HG03565 (cell line): ENCODE measurements around the gene CKM.

Experiments used
- ATAC-seq: cut with Tn5 transposase; IDR thresholded peaks from one replicate; pipeline ENCODE4 v1.9.1; 2021; ENCODE audit warnings: mild to moderate bottlenecking, moderate library complexity; ENCODE audit not compliant: unreplicated experiment

CKM gene

DNA sequence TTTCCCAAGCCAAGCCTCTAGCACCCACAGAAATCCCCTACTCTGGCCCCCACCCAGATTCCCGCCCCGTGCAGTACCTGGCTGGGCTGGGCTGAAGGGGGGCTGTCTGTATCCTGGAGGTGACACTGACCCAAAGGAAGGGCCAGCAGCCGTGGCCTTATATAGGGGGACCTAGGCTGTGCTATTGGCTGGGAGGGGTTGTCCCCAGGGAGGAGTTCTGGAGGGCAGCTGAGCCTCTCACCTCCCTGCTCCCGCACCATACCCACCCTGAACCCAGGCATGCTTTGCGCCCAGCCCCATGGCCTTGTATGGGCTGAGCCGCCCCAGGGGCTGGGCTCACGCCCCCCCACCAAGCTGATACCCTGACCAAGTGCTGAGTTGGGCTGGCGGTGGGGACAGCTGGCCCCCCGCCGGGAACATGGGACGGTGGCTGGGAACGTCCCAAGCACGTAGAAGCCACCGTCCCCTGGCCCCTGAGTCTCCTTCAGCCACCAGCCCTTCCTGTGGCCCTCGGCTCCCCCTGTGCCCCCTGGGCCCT, at the start of gene CKM:
TSS of gene CKM (minus strand) at position 132 of the 538 bp plus-strand sequence. CDS start 3,162 bp downstream, outside the sequence.
- ATAC-seq, result no peak

DNA sequence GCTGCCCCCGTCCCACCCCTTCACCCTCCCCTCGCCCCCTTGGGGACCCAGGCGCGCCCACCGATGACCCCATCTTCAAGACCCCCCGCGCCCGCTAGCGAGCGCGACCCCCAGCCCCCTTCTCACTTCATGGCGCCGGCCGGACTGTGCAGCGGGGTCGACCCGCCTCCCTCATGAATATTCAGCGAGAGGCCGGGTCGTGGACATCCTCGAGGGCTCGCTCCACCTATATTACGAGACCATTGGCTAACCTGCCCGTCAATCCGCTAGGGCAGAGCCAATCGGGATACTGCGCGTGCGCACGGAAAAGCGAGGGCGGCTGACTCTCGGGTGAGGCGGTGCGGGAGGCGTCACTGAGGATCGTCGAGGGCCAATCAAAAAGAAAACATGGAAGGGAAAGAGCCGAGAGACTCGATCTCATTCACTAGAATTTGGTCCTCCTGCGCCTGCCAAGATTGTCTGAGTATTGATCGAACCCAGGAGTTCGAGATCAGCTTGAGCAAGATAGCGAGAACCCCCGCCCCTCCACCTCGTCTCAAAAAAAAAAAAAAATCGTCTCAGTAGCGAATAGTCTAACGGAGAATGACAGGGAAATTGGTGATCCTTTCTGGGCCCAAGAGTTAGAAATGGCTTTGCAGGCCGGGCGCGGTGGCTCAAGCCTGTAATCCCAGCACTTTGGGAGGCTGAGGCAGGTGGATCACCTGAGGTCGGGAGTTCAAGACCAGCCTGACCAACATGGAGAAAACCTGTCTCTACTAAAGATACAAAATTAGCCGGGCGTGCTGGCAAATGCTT, 47.9 kb upstream of the CKM start, which contains the start of gene ERCC2:
TSS of gene ERCC2 (minus strand) at position 164 of the 795 bp plus-strand sequence. CDS start at position 131, 33 bp downstream.
- peak; percentile 97 for ATAC-seq

- ATAC-seq, result no peak
These were observed 46.2 kb upstream of the CKM start for GRCh38 chr19:45368737-45369340.

DNA sequence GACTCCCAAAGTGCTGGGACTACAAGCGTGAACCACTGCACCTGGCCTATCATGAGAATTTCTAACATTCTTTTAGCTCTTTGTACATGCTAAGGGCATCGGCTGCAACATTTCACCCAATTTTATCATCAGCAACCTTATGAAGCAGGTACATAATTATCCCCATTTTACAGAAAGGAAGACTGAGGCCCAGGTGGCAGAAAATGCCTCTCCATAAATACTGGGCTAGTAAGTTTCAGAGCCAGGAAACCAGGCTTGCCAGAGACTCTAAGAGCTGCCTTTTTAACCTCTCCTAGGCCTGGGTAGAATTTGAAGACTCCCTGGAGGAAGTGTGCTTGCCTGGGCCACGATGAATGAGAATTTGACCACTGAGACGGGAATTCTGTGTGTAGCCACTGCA, 45.5 kb upstream of the CKM start:
- ATAC-seq, result no peak

GRCh38 chr19:45364696-45365095, 42.0 kb upstream of the CKM start:
- ATAC-seq, result no peak

DNA sequence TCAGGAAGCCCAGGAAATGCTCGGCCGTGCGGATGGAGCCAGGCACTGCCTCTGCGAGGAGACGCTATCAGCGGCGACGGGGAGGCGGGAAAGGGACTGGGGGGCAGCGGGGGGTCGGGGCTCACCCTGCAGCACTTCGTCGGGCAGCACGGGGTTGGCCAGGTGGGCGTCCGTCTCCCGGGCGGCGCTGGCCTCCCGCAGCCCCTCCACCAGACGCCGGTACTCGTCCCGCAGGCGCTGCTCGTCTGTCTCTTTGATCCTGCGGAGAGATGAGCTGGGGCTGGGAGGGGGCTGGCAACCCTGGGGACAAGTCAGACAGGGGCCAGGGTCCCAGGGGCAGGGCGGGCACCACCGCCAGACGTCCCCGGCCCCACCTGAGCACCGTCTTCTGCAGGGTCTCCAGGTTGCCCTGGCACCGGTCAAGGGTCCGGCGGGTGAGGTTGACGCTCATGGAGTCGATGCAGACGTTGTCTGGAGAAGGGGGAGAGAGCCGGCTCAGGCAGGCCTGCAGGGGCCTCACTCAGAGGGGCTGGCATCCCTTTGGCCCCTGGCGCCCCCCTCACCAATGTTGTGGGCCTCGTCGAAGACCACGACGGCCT, 41.3 kb upstream of the CKM start:
- no peak for ATAC-seq

GRCh38 chr19:45362291-45362690, 39.6 kb upstream of the CKM start:
- ATAC-seq, result no peak

DNA sequence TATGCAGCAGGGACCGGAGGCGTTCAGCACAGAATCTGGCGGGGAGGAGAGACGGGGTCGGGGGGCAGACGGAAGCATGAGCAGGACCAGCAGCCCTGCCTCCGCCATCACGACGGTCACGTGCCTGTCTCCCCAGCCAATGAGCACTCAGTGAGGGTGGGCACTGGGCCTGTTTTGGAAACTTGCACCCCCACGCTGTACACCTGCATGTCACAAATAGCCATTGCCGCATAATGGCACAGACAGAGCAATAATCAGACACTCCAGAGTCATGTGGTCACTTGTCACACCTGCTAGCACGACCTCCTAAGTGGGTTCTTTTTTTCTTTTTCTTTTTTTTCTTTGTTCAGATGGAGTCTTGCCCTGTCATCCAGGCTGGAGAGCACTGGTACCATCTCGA, 38.9 kb upstream of the CKM start:
- no peak for ATAC-seq

GRCh38 chr19:45358213-45358792, 35.6 kb upstream of the CKM start:
- ATAC-seq, result no peak

DNA sequence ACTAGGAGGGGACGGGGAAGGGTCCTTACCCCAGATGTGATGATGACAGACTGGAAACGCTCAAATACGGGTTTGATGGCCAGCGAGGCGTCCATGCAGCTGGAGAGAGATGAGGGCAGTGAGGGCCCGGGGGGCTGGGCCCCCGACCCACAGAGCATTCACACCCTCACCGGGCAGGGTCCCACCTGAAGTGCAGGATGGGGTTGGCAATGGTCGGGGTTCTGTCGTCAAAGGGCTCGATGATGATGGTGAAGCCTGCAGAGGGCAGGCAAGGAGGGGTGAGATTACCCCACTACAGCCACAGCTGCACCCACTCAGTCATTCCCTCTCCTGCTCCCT, 34.7 kb upstream of the CKM start:
- no peak for ATAC-seq

DNA sequence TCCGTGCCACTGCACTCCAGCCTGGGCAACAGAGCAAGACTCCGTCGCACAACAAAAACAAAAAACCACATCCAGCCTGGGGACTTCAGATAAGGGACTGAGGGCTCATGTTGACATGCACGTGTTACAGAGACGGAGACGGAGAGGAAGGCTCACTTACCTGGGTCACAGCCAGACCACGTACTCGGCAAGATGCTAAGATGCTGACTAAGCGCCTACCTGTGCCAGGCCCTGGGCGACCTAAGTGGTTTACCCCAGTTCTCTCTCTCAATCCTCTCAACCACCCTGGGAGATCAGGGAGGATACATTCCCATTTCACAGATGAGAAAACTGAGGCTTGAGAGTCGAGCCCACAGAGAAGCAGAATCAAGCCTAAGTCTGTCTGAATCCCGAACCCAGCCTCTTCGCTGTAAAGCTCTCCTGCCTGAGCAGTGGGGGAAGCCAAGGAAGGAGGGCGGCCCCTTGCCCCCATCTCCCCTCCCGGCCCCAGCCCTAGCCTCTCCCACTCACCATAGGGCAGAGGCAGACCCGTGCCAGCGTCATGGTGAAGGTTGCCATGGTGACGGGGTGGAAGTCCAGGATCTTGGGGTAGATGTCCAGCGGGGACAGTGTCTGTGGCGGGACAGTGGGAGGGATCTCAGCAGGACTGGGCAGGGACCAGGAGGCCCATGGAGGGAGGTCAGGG, 34.2 kb upstream of the CKM start:
- ATAC-seq, result no peak

DNA sequence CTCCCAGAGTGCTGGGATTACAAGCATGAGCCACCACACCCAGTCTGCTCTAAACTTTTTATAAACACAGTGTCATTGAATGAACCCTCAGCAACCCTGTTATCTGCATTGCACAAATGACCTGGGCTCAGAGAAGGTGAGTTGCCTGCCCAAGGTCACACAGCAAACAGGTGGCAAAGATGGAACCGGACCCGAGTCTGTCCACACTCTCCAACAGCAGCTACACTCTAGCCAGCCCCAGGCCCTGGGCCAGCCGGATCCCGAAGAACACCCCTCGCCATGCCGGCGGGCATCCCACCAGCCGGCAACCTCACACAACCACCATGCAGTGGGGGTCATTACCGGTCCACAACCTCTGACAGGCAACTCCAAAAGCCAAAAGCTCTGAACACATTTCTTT, 33.2 kb upstream of the CKM start:
- ATAC-seq, result no peak

DNA sequence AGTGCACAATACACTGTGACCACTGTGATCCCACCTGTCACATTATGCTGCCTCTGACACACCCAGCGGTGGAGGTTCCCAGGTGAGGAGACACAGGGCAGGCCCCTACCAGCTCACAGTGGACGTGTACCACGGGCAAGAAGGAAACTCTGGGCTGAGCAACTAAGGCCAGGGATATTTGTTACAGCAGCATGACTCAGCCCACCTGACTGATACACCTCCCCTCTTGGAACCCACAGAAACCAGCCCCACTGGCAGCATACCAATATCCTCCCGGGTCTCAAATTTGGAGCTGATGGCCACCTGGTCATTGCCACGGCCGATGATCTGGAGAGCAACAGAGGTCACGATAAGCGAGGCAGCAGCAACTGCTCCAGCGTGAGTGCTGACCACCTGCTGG, 32.7 kb upstream of the CKM start:
- ATAC-seq, result no peak

DNA sequence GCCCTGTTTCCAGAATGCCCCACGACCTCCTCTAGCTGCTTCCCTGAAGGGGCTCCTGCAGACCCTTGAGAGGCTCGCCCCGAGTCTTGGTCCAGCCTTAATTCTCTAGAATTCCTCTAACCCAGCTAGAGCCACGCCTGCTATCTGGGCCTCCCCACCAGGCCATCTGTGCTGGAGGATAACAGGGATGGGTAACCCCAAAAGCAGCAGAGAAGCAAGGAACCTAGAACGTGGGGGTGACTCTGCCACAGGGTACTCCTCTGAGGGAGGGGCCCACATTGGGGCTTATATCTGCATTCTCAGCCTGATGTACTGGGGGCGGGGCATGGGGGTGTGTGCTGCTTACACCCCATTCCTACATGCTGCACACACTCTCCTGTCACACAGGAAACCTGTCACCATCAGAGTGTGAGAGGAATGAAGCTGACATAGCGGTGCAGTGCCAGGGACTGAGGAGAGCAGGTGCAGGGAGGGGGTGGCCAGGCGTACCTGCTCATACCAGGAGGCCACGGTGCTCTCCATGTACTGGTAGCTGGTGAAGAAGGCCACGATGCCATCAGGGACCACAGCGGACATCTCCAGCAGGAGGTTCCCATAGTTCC, 31.7 kb upstream of the CKM start:
- no peak for ATAC-seq

GRCh38 chr19:45352914-45353796, 30.5 kb upstream of the CKM start:
- no peak for ATAC-seq

DNA sequence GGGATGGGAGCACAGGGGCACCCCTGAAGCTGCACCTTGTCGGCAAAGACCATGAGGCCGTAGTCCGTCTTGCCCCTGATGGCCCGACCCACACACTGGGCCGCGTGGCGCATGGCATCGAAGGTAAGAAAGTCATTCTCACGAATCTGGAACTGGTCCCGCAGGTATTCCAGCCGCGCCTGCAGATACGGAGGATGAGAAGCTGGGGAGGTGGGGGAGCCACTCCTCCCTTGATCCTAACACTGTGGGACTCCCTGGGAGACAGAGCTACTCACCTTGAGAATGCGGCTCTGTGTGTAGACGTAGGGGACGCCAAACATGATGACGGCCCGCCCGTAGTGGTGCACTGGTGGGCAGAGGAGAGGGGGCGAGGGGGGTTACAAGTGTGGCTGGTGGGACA, 29.8 kb upstream of the CKM start:
- ATAC-seq, result no peak

- no peak for ATAC-seq
These were observed 29.4 kb upstream of the CKM start for GRCh38 chr19:45352062-45352461.

DNA sequence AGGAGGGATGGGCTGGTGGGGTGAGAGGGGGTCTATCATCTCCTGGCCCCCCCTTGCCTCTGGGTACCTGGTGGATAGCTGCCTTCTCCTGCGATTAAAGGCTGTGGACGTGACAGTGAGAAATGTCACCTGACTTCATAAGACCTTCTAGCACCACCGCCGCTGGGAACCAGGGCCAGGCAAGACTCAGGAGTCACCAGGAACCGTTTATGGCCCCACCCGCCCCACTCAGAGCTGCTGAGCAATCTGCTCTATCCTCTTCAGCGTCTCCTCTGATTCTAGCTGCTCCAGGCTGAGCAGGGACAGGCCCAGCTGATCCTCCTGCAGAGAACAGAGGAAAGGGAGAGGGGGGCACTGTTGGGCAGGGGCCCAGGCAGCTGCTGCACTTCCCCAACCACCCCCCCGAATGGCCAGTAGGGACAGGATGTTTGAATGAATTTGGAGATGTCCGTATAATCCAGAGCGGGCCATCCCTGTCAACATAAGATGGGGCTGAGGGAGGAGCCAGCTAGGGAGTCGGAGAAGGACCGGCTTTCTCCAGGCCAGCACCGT, 28.8 kb upstream of the CKM start:
- ATAC-seq, result no peak

GRCh38 chr19:45350477-45351058, 27.9 kb upstream of the CKM start:
- ATAC-seq, result no peak
